ENCODE results near the gene CBFB. TPM values are rescaled to one million over a fixed set of nuclear protein-coding genes. Genes with fewer than 3 reads are reported as not detected.

Gene CBFB
- total and polyA plus RNA-seq, 2 of the 13 experiments (the other 11 are each of a cell fraction or from before 2014, with no cell fraction given): 22.1 to 70.8 TPM

DNA sequence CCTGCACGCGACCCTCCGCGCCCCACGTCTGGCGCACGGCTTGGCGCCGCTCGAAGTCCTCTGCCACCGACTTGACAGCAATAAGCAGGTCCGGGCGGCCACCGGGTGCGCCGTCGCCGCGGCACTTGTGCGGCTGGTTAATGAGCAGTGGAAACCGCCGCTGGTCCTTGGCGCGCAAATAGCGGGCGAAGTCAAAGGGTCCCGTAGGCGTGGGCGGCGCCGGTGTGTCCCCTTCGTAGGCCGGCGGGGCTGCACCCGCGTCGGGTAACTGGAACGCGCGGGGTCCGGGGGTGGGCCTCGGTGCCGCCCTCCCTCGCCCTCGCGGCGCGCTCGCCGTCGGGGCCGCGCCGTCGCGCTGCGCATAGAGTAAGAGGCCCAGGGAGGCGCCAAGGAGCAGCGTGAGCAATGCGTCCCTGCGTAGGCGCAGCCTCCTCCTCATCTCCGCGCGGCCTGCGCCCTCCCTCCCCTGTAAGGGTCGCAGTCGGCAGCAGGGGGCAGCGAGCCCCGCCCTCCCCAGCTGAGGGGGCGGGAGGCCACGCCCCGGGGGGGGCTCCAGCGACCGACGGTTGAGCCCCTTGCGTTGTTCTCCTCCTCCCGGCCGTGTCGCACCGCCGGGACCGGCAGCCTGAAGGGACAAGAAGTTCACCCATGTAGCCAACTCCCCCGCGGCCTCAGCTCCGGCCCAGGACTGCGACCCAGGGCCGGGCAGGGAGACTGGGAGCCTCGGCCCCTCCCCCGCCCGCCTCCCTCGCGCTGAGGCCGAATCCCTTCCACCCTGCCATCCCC is 121.3 kb downstream of the CBFB start:
- Histone ChIP-seq H3K9me3 (ENCODE audit: low read length) (no peaks in the 10 kb centered on the region), H3K4me1 (ENCODE audit: insufficient read depth, low read length) (peaks cover 18% of the 10 kb centered on the region), H3K36me3 (replicated peaks in 1 of 2; ENCODE audit: control insufficient read depth in 1 of 2, insufficient read depth in 2 of 2, low read length in 2 of 2) (peaks cover 23 to 39% of the 10 kb centered on the region in 2 experiments), H3K27me3 (ENCODE audit: control insufficient read depth in 1 of 2, insufficient read depth in 2 of 2, low read length in 2 of 2) (no peaks in the 10 kb centered on the region; a peak in 1 of 5 replicates), H3K79me2 (ENCODE audit: insufficient read depth, low read length) (no peaks in the 10 kb centered on the region), H2AFZ (ENCODE audit: low read length) (no peak overlapping the region), H3K9ac (ENCODE audit: insufficient read depth, low read depth, low read length) (peak overlapping the region; percentile 63), H3K4me3 (replicated peaks in 1 of 3; ENCODE audit: insufficient read depth in 1 of 3, low read depth in 2 of 3, low read length in 3 of 3) (peak overlapping the region; percentile 64 to 77 (median 73)), H4K20me1 (ENCODE audit: insufficient read depth, low read length) (peaks cover 9% of the 10 kb centered on the region; the same call in 1 of the 2 replicates), H3K27ac (ENCODE audit: extremely low read length, insufficient read depth, low read length) (peak overlapping the region; percentile 1), H3K4me2 (ENCODE audit: low read depth, low read length) (peak overlapping the region; percentile 96)
- DNase-seq (ENCODE audit: low spot score): no peak
- intact Hi-C loops (cut with micrococcal nuclease; ENCODE audit: unreplicated experiment): loop anchor here (10.0 kb wide), 1 partner anchor 255 kb away; no protein-coding TSS in a partner anchor
- ATAC-seq: peak; percentile 28
- FAIRE-seq: no peak
- BruUV-seq (replicated peaks): no TSS peak
- 84% methylated on average over 71 of the region's 94 CpGs for WGBS (ENCODE audit: low lambda C conversion rate)
- in situ Hi-C loops (cut with HindIII; ENCODE audit: extremely low pct_ligation_motif_present, low pct_unique_long_range_greater_than_20kb): no loop called here
- POLR2A ChIA-PET: interaction anchor here (0.5 to 4.1 kb wide), 15 partner anchors 9 to 245 kb away, joined by 3 to 31 read pairs (median 6); partner anchors contain the start of genes CBFB, FBXL8, NOL3 and PHAF1
- CTCF ChIA-PET (ENCODE audit: low intra/inter-chr PET ratio, low total read pairs): no interaction called here
- TF ChIP-seq GZF1 (CRISPR knock-in tag; IDR thresholded peaks at IDR 0.05) (no peak), PHB2 (IDR thresholded peaks at IDR 0.05; ENCODE audit: partially characterized antibody) (no peak), NR2F2 (IDR thresholded peaks at IDR 0.05; ENCODE audit: borderline replicate concordance, low read depth) (no peak; the same call in 1 of the 2 replicates), ZBTB38 (CRISPR knock-in tag; IDR thresholded peaks at IDR 0.05) (0 out of 2 replicates have a peak, but pooled peaks have one; percentile 3), ZNF510 (CRISPR knock-in tag; IDR thresholded peaks at IDR 0.05; ENCODE audit: low read depth) (no peak), ZNF572 (CRISPR knock-in tag; IDR thresholded peaks at IDR 0.05) (no peak), NCOA2 (CRISPR knock-in tag; IDR thresholded peaks at IDR 0.05) (no peak), ZBED4 (CRISPR knock-in tag; IDR thresholded peaks at IDR 0.05; ENCODE audit: borderline replicate concordance) (no peak), ARNTL (CRISPR knock-in tag; IDR thresholded peaks at IDR 0.05) (no peak), PHF21A (CRISPR knock-in tag; IDR thresholded peaks at IDR 0.05) (no peak), ZNF549 (CRISPR knock-in tag; IDR thresholded peaks at IDR 0.05) (no peak; the same call in 1 of the 2 replicates), TGIF2 (CRISPR knock-in tag; IDR thresholded peaks at IDR 0.05) (no peak), GATAD2A (CRISPR knock-in tag; IDR thresholded peaks at IDR 0.05) (no peak), BRCA1 (CRISPR knock-in tag; IDR thresholded peaks at IDR 0.05) (no peak), ZNF430 (CRISPR knock-in tag; IDR thresholded peaks at IDR 0.05) (0 out of 2 replicates have a peak, but pooled peaks have one; percentile 11)
- TF ChIP-seq, protein P1, sequence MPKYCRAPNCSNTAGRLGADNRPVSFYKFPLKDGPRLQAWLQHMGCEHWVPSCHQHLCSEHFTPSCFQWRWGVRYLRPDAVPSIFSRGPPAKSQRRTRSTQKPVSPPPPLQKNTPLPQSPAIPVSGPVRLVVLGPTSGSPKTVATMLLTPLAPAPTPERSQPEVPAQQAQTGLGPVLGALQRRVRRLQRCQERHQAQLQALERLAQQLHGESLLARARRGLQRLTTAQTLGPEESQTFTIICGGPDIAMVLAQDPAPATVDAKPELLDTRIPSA (CRISPR knock-in tag; IDR thresholded peaks at IDR 0.05; ENCODE audit: borderline replicate concordance): no peak
- TF ChIP-seq, protein P2, sequence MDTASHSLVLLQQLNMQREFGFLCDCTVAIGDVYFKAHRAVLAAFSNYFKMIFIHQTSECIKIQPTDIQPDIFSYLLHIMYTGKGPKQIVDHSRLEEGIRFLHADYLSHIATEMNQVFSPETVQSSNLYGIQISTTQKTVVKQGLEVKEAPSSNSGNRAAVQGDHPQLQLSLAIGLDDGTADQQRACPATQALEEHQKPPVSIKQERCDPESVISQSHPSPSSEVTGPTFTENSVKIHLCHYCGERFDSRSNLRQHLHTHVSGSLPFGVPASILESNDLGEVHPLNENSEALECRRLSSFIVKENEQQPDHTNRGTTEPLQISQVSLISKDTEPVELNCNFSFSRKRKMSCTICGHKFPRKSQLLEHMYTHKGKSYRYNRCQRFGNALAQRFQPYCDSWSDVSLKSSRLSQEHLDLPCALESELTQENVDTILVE (CRISPR knock-in tag; IDR thresholded peaks at IDR 0.05): no peak
- TF ChIP-seq, protein P3, sequence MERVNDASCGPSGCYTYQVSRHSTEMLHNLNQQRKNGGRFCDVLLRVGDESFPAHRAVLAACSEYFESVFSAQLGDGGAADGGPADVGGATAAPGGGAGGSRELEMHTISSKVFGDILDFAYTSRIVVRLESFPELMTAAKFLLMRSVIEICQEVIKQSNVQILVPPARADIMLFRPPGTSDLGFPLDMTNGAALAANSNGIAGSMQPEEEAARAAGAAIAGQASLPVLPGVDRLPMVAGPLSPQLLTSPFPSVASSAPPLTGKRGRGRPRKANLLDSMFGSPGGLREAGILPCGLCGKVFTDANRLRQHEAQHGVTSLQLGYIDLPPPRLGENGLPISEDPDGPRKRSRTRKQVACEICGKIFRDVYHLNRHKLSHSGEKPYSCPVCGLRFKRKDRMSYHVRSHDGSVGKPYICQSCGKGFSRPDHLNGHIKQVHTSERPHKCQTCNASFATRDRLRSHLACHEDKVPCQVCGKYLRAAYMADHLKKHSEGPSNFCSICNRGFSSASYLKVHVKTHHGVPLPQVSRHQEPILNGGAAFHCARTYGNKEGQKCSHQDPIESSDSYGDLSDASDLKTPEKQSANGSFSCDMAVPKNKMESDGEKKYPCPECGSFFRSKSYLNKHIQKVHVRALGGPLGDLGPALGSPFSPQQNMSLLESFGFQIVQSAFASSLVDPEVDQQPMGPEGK (CRISPR knock-in tag; IDR thresholded peaks at IDR 0.05): peak; percentile 91
